SU-DHL-6 (cell line): ENCODE measurements around the gene ST8SIA4.

Source experiments
- EZH2phosphoT487 ChIP-seq: fragments of 200-600 bp; sonication (generic), shearing (Covaris generic); conservative IDR thresholded peaks from 2 replicates; pipeline ENCODE4 v1.6.1; 2018; ENCODE audit warnings: mild to moderate bottlenecking, antibody characterized with exemption, low read length, moderate library complexity, mixed read lengths
- TF ChIP-seq, protein P1 (sequence below): fragments of 200-600 bp; sonication (generic); IDR thresholded peaks from one replicate; pipeline ENCODE4 v1.5.1; 2017; ENCODE audit warnings: antibody characterized with exemption, mild to moderate bottlenecking, low read length, moderate library complexity; ENCODE audit not compliant: insufficient read depth, poor library complexity, severe bottlenecking

DNA sequence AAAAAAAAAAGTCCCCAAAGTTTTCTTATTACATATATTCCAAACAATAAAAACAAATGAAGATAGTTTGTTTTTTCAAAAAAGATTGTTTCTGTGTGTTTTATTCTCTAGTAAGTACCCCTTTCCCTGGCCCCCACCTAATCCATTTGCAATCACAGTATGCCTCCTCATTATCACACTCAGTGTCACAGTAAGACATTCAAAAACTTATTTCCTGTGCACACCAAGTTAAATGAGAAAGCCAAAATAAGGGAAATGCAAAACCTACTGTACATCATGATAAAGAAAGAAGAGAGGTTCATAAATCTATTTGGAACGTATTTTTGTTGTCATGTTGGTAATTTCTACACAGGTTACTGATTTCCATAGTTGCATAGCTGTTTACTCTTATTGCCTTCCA, 62.3 kb downstream of the ST8SIA4 start:
- TF ChIP-seq, protein P1, sequence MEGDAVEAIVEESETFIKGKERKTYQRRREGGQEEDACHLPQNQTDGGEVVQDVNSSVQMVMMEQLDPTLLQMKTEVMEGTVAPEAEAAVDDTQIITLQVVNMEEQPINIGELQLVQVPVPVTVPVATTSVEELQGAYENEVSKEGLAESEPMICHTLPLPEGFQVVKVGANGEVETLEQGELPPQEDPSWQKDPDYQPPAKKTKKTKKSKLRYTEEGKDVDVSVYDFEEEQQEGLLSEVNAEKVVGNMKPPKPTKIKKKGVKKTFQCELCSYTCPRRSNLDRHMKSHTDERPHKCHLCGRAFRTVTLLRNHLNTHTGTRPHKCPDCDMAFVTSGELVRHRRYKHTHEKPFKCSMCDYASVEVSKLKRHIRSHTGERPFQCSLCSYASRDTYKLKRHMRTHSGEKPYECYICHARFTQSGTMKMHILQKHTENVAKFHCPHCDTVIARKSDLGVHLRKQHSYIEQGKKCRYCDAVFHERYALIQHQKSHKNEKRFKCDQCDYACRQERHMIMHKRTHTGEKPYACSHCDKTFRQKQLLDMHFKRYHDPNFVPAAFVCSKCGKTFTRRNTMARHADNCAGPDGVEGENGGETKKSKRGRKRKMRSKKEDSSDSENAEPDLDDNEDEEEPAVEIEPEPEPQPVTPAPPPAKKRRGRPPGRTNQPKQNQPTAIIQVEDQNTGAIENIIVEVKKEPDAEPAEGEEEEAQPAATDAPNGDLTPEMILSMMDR = no peak
- no peak for TF ChIP-seq EZH2phosphoT487
